GM19238 (cell line): ENCODE data around the gene CHTF8.

ENCODE experiments used
- DNase-seq: peaks from one replicate; pipeline ENCODE4 v3.0.0; 2011; ENCODE audit warnings: low spot score; ENCODE audit not compliant: insufficient read length

Gene CHTF8

DNA sequence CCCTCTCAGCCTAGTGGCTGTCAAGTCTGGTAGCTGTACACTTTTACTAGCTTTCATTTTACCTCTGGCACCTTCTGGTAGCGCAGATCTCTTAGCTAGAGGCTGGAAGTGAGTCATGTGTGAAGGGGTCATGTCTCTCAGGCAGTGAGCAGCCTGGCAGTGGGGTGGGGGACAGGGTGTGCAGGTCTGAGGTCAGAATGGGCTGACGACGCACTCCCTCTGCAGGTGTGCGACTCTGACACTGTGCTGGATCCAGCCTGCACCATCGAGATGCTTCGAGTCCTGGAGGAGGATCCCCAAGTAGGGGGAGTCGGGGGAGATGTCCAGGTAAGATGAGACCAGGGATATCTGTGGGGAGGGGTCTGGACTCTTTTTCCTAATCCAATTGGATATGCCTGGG lies 19.2 kb downstream of the CHTF8 start:
- DNase-seq, result no peak

DNA sequence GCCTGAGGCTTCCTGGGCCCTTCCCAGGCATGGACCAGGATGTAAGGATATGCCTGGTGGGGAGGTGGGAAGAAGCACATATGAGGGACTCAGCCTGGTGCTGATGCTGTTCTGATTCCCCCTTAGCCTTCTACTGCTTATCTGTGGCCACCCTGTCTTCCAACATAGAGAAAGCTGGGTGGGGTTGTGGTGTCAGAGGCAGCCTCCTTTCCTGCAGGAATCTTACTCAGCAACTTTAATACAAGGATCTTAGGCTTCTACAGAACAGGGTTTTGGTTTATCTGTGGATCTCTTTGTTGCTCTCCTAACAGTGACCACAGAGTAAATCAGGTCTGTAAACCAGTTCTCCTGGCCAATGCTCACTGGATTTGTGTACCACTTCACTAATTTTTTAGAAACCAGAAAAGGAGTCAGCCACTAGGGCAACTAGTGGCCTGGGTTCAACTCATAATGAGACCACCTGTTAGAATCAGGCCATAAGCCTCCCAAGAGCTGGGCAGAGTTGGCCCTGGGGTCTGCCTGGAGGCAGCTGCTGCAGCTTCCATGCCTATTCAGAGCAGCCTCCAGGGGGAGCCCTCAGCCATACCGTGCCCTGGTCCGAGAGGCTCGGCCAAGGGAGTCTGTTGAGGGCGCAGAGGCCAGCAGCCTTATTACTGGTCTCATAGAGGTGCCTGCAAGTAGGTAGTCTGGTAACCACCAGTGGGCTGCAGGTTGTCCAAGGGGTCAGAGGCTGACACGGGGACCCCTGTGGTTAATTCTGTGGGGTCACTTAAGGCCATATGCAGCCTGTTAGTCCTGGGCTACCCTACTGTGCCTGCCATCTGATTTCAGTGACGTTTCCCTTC lies 19.9 kb downstream of the CHTF8 start:
- DNase-seq, result peak; percentile 73

DNA sequence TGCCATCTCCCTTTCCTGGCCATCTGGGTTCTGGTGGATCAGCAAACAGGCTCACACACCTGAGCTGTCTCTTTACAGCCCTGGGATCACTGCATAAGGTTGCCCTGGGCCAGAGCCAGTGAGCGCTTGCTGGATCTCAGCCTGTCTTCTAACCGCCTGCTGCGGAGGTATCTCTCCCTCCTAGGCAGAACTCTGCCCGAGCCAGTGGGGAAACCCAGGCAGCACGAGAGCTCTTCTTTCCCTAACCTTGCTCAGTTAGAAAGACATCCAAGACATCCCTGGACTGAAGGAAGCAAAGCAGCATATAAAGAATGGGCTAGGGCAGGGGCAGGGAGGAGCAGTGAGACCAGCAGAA lies 20.5 kb downstream of the CHTF8 start:
- DNase-seq, result no peak

DNA sequence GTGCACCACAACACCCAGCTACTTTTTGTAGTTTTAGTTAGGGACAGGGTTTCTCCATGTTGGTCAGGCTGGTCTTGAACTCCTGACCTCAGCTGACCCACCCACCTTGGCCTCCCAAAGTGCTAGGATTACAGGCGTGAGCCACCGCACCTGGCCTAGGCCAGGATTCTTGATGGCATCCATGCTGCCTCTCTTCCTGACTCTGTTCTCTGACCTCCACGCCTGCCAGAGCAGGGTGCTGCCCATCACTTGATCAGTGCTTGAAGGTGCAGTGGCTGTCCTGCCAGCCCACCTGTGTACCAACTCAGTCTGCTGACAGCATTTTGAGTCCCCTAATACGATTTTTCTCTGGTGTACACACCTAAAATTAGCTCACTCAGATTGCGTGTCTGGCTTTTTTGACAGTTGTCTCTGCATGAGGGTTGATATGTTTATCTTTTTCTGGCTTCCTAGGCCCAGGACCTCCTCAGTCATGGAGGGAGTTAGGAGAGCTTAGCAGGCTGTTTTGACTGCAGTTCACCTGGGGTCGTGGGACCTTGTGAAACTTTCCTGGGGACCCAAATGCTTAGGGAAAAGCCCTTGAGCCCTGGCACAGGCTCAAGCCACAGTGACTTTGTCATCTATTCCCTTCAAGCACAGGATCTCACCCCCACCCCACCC lies 21.0 kb downstream of the CHTF8 start:
- DNase-seq, result no peak

DNA sequence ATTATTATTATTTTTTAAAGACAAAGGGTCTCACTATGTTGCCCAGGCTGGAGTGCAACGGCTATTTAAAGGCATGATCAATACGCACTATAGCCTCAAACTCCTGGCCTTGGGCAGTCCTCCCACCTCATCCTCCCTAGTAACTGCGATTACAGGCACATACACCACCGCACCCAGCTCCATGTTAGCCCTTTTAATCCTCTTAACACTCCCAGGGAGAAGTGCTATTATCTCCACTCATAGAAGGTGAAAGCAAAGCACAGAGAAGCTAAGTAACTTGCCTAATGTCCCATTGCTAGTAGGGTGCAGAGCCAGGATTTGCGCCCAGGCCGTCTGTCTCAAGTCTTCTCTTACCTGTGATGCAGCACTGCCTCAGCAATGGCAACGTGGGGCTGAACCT lies 22.0 kb downstream of the CHTF8 start:
- no peak for DNase-seq

DNA sequence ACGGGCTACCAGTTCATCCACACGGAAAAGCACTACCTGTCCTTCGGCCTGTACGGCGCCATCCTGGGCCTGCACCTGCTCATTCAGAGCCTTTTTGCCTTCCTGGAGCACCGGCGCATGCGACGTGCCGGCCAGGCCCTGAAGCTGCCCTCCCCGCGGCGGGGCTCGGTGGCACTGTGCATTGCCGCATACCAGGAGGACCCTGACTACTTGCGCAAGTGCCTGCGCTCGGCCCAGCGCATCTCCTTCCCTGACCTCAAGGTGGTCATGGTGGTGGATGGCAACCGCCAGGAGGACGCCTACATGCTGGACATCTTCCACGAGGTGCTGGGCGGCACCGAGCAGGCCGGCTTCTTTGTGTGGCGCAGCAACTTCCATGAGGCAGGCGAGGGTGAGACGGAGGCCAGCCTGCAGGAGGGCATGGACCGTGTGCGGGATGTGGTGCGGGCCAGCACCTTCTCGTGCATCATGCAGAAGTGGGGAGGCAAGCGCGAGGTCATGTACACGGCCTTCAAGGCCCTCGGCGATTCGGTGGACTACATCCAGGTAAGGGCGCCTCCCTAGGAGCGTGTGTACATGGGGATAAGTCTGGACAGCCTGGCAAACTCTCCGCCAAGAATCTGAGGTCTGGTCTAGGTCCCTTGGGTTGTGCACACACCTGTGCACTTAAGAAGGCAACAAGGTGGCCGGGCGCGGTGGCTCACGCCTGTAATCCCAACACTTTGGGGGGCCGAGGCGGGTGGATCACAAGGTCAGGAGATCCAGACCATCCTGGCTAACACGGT lies 22.7 kb downstream of the CHTF8 start:
- DNase-seq, result no peak

DNA sequence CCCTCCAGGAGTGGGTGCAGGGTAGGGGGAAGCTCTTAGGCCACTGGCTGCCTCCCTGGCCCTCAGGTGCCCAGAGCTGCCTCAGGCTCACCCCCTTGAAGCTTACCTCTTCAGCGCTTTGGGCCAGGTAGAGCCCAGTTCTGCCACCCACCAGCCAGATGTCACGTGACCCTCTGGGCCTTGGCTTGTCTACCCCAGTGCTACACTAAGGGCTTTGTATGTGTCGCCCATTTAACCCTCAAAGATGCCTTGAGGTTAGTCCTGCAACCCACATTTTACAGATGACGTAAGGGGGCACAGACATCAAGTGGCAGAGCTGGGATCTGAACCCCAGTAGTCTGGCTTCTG lies 23.5 kb downstream of the CHTF8 start:
- DNase-seq, result no peak

DNA sequence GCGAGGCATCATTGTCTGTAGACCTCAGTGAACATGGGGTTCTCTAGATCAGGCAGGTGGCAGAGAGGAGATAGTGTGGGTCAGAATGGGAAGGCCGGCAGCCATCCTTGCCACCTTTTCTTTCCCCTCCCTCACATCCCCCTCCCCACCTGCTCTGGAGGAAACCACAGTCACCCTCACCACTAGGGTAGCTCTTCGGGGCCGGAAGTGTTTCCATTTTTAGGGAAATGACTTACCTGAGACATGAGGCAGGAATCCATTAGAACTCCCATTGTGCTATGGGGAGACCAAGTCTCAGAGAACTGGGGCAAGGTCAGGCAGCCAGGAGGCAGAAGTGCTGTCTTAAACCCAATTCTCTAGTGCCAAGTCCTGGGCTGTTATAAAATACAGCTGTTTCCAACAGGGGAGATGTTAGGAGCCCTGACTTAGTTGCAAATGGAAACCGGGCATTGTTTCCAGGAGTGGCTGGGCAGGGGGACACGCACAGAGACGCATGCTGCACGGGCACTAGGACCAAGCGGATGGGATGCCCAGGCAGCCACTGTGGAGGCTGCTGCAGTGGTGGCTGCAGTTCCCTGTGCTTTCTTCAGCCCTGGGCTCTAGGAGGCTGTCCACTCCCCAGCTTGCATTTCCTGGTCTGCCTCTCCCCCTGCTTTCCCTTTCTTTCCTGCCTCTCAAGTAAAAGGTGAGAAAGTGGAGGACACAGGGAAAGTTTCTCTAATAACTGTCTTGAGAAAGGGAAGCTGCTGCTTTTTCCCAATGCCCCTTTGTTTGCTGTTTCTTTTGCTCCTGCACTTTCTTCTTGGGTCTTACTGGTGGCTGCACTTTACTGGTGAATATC lies 24.1 kb downstream of the CHTF8 start:
- DNase-seq, result no peak

DNA sequence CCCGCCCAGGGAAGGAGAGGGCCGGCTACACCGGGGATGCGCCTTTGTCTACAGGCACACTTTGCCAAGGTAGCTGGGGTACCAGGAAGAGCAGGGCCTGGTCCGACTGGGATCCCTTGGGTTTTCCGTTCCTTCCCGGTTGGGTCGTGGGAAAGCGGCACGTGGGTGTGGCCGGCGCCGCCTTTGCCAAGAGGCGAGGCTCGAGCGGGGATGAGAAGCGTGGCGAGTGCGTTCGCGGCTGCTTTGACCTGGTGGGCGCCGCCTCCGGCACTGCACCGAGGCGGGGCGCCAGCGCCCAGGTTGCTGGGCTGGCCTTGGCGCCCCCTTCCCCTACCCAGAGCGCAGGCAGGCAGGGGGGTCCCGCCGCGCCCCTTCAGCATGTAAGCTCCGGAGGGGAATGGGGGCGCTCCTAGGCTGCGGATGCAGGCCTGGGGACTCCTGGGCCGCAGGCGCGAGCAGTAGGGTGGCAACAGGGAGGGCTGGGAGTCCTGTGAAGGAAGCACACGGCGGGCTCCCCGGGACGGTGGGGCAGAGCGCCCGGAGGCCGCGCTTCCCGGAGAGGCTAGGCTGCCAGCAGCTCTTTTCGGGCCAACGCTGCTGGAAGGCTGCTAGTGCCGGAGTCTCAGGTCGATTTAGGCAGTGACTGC lies 24.9 kb downstream of the CHTF8 start:
- DNase-seq, result no peak

DNA sequence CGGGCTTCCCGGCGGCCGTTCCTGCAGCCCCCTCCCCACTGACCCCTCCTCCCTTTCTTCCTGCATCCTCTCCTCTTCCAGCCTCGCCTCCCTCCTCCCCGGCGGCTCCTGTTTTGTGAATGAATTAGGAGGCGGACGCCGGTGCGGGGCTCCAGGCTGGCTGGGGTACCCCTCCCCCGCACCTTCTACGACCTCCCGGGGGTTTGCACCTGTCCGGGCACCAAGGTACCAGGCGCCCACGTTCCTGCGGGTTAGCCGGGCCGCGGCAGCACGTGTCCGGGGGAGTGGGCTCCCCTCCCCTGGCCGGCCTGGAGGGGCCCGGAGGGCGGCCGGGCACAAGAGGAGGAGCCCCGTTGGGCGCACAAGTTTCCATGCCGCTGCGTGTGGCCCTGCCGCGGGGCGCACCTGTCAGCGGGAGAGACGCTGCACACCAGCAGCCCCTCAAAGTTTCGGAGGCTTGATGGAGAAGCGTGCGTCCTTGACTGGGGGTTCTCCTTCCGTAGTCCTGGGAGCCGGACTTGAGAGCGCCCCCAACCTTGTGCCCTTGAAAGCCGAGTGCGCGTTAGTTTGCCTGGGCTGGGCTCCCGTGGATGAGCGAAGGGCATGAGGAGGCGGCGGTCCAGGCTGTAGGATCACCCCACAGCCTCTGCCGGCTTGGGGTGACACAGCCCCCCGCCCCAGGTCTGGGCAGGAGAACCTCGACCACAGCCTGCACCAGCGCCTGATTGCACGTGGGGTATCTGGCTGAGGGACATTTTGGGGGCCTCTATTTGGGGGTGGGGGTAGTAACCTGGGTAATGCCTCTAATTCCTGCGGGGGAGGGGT lies 25.7 kb downstream of the CHTF8 start:
- peak; percentile 32 for DNase-seq

DNA sequence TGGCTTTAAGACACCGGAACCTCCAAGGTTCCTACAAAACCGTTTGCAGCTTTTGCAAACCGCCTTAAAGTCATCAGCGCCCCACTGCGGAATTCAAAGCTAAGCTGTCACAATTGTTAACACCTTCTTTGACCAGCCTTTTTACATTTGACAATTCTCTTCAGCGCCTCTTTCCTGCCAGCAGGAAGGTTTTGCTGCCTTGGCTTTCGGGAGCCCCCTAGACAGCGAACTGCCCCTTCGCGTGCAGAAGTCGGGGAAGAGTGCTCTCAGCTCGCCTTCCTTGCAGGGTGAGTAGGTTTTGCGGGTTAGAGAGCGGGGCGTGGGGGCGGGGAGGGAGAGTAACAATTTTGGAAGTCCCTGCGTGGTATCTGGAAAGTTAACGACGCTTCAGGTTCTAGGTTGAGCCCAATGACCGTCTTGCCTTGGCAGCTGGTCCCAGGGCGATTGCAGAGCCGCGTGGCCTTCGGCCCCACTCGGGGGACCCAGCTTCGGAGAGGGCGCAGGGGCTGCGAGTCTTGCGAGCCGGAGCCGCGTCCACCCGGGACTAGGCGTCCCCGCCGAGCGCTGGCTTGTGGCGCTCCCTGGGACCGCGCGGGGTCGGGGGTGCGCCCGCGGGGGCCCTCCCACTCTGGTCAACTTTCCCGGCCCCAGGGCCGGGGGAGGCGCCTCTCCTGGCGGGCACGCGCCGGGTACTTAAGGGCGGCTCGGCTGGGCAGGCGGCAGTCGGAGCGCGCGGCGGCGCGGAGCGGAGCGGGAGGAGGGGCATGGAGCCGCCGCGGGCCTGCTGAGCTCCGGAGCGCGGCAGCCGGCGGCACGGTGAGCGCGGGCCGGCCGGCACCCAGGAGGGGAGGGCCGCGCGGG lies 26.7 kb downstream of the CHTF8 start, which contains the start of gene HAS3:
TSS of gene HAS3 (plus strand) at position 153 of the 861 bp plus-strand sequence. CDS start 3,743 bp downstream, outside the sequence.
- DNase-seq, result peak; percentile 58

DNA sequence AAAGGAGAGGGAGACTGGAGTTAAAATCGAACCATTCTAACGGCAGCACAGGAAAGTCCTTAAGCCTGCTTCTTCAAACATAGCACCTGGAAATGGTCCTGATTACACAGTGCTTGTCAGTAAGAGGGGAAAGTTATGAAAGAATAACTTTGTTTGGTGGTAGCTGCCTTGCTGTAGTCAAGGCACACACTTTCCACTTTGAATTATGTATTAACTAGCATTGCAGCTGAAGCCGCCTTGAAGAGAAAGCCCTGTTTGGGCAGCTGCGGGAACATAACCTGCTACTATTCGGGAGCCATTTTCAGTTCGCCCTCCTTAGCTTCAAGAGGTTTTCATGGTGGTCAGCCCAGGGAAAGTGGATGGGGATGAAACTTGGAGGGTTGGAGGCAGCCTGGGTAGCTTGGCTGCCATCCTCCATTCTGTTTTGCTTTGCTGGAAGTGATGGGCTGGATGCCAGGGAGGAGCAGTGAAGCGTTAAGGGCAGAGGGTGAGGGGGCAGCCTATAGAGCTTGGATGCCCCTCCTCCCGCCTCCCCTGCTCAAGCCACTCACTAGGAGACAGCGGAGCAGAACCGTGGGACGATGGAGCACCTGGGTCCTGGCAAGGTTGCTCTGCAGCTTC lies 32.2 kb downstream of the CHTF8 start:
- no peak for DNase-seq

DNA sequence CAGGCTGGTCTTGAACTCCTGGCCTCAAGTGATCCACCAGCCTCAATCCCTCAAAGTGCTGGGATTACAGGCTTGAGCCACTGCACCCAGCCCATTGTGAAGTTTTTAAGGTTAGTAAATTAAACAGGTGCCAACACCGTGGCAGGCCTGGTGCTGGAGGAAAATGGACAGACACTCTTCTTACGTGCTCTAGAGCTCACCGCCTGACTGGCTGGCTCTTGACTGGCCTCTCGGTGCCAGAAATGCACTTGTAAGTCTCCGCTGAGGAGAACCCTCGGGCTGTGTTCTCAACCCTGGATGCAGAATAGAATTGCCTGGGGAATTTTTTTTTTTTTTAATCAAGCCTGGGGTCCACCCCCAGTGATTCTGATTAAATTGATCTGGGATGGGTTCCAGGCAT lies 37.2 kb downstream of the CHTF8 start:
- no peak for DNase-seq

DNA sequence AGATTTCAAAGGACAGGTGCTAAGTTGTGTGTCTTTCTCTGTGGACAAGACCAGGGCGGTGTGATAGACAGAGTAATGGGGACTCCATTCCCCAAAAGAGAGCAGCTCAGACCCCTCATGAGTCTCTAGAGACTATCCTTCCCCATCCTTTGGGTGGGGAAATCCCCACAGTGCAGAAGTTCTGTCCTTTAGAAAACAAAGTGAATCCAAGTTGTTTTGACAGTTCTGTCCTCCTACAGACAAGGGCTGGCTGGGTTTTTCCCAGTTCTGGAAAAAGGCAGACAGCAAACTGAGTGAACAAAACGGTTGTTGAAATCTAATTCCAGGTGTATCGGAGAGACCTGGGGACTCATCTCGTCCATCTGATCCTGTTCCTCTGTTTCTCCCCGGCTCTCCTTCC lies 37.9 kb downstream of the CHTF8 start:
- no peak for DNase-seq

DNA sequence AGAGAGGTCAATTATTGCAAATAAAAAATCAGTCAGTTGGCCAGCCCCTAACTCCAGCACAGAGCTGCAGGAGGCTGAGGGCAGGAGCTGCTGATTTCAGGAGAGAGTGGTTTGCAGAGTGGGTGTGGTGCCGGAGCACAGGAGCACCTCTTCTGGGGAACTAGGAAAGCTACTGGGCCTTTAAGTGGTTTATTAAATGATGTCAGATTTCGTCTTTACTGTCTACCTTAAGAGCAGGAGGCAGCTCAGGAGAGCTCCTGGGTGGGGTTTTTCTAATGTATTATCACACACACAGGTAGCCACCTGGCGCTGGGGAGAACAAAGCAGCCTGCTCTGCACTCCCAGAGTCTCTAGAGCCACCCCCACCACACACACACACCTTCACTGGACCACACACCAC lies 38.4 kb downstream of the CHTF8 start:
- no peak for DNase-seq

DNA sequence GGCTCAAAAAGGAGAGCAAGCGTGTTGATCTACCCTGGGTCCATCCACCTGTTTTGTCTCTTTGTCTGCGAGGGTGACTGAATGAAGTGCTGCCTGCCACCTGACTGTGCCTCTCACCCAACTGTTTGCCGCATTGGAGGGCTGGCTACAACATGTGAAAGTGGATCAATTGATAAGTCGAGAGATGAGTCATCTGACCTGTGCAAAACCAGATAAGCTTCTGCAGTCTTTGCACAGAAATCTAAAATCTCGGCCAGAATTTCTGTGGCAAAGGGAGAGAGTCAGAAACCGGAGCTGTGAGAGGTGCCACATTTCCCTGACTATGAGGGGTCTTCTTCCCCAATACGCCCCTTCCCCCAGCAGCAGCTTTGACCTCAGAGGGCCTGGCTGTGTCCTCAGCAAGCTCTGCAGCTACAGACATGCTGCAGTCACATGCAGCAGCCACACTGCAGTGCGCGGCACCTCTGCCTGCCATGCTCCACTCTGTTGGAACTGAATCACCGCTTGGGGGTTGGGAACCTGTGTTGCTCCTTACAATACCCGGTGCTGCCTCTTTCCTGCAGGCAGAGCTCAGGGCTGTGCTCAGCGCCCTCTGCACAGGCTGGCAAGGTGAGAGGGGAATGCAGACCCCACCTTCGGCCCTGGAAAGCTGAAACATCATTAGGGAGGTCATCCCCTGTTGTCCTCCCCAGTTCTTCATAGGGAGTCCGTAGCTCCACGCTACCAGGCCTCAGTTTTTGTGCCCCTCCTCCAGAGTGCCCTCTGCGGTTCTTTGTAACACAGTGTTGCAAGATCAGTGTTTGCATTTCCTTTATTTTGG lies 43.1 kb downstream of the CHTF8 start:
- DNase-seq, result no peak

DNA sequence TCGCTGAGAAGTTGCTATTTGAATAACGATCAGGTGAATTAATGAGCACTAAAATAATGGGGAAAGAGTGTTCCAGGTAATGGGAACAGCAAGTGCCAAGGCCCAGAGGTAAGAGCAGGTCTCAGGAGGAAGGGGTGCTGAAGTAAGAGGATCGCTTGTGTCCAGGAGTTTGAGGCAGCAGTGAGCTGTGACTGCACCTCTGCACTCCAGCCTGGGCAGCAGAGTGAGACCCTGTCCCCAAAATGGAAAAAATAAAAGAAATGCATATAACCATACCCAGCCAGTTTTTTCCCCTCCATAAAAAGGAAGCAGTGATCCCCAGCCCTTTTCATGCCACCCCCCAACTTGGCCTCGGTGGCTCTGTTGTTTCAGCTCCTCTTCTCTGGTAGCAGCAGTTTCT lies 43.7 kb downstream of the CHTF8 start:
- DNase-seq, result no peak

DNA sequence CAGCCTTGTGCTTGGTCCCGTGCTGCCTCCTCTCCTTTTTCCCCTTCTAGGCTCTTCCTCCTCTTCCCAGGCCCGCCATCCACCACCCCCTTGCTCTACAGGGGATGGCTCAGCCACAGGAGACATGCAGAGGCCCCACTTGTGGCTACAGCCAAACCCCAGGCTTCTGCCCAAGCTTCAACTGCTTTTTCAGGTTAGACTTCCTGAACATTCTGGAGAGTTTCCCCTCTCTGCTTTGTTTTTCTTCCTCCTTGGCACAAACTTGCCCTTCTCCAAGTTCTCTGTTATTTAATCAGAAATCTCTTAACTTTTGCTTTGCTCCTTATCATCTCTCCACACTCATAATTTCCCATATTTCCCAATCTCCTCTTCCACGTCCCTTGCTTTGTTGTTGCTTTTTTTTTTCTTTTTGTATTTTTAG lies 45.2 kb downstream of the CHTF8 start:
- DNase-seq, result no peak
